ENCODE data around the gene CYB5D1. TPM values are rescaled to one million over a fixed set of nuclear protein-coding genes. Genes with fewer than 3 reads are reported as not detected.

Gene CYB5D1
- polyA plus RNA-seq, 4 donors = 19.8 to 29.7 (median 25.3) TPM

- DNase-seq (ENCODE audit: low read depth in 4 of 4, low spot score in 2 of 4) = no peak
Observed at GRCh38 chr17:7910711-7911110, 52.9 kb downstream of the CYB5D1 start.

GRCh38 chr17:7911116-7911515 lies 53.3 kb downstream of the CYB5D1 start:
- no peak for DNase-seq (ENCODE audit: low read depth in 4 of 4, low spot score in 2 of 4)

Other genes starting within 250 kb of the CYB5D1 start
- 10 to 100 TPM; 46.3 to 56.5 (median 52.4) TPM for gene FXR2, start 243.1 kb upstream of the CYB5D1 start, polyA plus RNA-seq (ENCODE audit: insufficient read length in 4 of 4)
- gene SAT2, start 230.2 kb upstream of the CYB5D1 start, polyA plus RNA-seq (ENCODE audit: insufficient read length in 4 of 4) = 100 to 1,000 TPM; 127 to 157 (median 133) TPM
- gene SHBG, start 227.9 kb upstream of the CYB5D1 start, polyA plus RNA-seq (ENCODE audit: insufficient read length in 4 of 4) = 1 to 10 TPM; 3.0 to 5.1 (median 4.0) TPM
- 10 to 100 TPM; 18.1 to 22.1 (median 21.1) TPM for gene ATP1B2, start 207.1 kb upstream of the CYB5D1 start, polyA plus RNA-seq (ENCODE audit: insufficient read length in 4 of 4)
- 10 to 100 TPM; 63.1 to 78.2 (median 72.6) TPM for gene TP53, start 170.5 kb upstream of the CYB5D1 start, polyA plus RNA-seq (ENCODE audit: insufficient read length in 4 of 4)
- 10 to 100 TPM; 11.1 to 17.6 (median 15.6) TPM for gene WRAP53, start 169.5 kb upstream of the CYB5D1 start, polyA plus RNA-seq (ENCODE audit: insufficient read length in 4 of 4)
- 10 to 100 TPM; 22.3 to 25.6 (median 23.7) TPM for gene EFNB3, start 152.8 kb upstream of the CYB5D1 start, polyA plus RNA-seq (ENCODE audit: insufficient read length in 4 of 4)
- gene DNAH2, start 140.3 kb upstream of the CYB5D1 start, polyA plus RNA-seq (ENCODE audit: insufficient read length in 4 of 4) = under 1 TPM; 0.16 to 0.47 (median 0.34) TPM
- 10 to 100 TPM; 14.6 to 35.4 (median 26.1) TPM for gene KDM6B, start 23.8 kb upstream of the CYB5D1 start, polyA plus RNA-seq (ENCODE audit: insufficient read length in 4 of 4)
- gene TMEM88, start 2.9 kb upstream of the CYB5D1 start, polyA plus RNA-seq (ENCODE audit: insufficient read length in 4 of 4) = 10 to 100 TPM; 22.1 to 34.0 (median 28.5) TPM
- gene NAA38, start 444 bp upstream of the CYB5D1 start, polyA plus RNA-seq (ENCODE audit: insufficient read length in 4 of 4) = 100 to 1,000 TPM in 2 of 4 donors, 10 to 100 TPM in 2; 68.9 to 144 (median 105) TPM
- gene CHD3, start 30.8 kb downstream of the CYB5D1 start, polyA plus RNA-seq (ENCODE audit: insufficient read length in 4 of 4) = 100 to 1,000 TPM; 142 to 212 (median 180) TPM
- gene RNF227, start 58.3 kb downstream of the CYB5D1 start, polyA plus RNA-seq (ENCODE audit: insufficient read length in 4 of 4) = 1 to 10 TPM; 3.0 to 6.1 (median 5.1) TPM
- 10 to 100 TPM in 2 of 4 donors, 1 to 10 TPM in 2; 7.8 to 16.3 (median 12.5) TPM for gene KCNAB3, start 71.9 kb downstream of the CYB5D1 start, polyA plus RNA-seq (ENCODE audit: insufficient read length in 4 of 4)
- 100 to 1,000 TPM; 126 to 157 (median 136) TPM for gene TRAPPC1, start 73.9 kb downstream of the CYB5D1 start, polyA plus RNA-seq (ENCODE audit: insufficient read length in 4 of 4)
- gene CNTROB, start 74.2 kb downstream of the CYB5D1 start, polyA plus RNA-seq (ENCODE audit: insufficient read length in 4 of 4) = 10 to 100 TPM; 42.0 to 67.5 (median 57.0) TPM
- under 1 TPM in 3 of 4 donors, not detected in 1; 0.37 to 0.88 (median 0.40) TPM for gene GUCY2D, start 144.6 kb downstream of the CYB5D1 start, polyA plus RNA-seq (ENCODE audit: insufficient read length in 4 of 4)
- gene ALOX15B, start 181.1 kb downstream of the CYB5D1 start, polyA plus RNA-seq (ENCODE audit: insufficient read length in 4 of 4) = 1 to 10 TPM in 2 of 4 donors, under 1 TPM in 2; 0.84 to 1.8 (median 0.96) TPM
- under 1 TPM; 0.65 to 0.99 (median 0.75) TPM for gene ALOX12B, start 229.7 kb downstream of the CYB5D1 start, polyA plus RNA-seq (ENCODE audit: insufficient read length in 4 of 4)